ENCODE results near the gene GLE1.

The GLE1 gene, protein sequence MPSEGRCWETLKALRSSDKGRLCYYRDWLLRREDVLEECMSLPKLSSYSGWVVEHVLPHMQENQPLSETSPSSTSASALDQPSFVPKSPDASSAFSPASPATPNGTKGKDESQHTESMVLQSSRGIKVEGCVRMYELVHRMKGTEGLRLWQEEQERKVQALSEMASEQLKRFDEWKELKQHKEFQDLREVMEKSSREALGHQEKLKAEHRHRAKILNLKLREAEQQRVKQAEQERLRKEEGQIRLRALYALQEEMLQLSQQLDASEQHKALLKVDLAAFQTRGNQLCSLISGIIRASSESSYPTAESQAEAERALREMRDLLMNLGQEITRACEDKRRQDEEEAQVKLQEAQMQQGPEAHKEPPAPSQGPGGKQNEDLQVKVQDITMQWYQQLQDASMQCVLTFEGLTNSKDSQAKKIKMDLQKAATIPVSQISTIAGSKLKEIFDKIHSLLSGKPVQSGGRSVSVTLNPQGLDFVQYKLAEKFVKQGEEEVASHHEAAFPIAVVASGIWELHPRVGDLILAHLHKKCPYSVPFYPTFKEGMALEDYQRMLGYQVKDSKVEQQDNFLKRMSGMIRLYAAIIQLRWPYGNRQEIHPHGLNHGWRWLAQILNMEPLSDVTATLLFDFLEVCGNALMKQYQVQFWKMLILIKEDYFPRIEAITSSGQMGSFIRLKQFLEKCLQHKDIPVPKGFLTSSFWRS

DNA sequence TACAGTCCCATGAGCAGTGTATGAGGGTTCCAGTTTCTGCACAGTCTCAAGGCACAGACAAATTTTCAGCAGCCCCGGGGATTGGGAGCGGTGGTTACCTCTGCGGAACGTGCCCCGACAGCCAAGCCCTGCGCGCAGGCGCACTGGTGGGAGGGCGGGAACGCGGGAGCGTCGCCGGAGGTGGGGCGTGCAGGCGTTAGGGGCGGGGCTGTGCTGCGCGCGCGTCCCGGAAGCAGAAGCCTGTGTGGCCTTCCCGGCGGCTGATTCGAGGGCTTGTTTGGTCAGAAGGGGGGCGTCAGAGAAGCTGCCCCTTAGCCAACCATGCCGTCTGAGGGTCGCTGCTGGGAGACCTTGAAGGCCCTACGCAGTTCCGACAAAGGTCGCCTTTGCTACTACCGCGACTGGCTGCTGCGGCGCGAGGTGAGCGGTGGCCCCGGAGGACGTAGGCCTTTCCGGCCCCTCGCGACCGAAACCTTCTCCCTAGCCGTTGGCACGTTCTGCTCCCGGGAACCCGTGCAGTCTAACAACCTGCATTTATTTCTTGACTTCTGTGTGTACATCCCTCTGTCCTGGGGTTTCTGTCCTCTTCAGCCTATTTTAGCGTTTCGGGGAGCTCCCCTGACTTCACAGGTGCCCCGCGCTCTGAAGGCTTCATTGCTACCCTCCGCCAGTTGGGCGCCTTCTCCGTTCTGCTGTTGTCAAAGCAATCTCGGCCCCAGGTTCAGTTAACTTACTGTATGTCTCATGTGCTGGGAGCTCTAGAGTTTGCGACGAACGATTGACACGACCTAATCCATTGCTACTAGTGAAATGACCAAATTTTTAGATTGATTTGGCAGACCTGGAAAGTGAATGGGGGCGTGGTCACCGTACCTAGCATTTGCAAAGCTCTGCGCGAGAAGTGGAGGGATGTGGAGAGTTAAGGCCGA lies at the start of gene GLE1:
Gene GLE1, plus strand, starts transcription at position 235 of the 929 bp plus-strand sequence. Its CDS starts 87 bp downstream, at position 322.
- DNase-seq (ENCODE audit: low spot score) = peak; percentile 93

DNA sequence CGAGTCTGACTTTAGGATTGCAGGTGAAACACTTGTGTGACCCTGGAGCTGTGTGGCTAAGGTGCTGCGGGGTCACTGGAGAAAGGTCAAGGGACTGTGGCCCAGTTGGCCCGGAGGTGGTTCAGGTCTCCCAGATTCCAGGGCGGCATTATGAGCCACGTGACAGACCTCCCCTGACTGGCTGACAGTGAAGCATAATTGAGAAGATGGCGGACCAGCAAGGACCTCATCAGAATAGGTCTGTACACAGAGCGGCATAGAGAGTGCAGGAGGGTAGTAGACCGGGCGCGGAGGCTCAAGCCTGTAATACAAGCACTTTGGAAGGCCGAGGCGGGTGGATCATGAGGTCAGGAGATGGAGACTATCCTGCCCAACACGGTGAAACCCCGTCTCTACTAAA lies 49.5 kb upstream of the GLE1 start:
- DNase-seq (ENCODE audit: low spot score) = no peak

DNA sequence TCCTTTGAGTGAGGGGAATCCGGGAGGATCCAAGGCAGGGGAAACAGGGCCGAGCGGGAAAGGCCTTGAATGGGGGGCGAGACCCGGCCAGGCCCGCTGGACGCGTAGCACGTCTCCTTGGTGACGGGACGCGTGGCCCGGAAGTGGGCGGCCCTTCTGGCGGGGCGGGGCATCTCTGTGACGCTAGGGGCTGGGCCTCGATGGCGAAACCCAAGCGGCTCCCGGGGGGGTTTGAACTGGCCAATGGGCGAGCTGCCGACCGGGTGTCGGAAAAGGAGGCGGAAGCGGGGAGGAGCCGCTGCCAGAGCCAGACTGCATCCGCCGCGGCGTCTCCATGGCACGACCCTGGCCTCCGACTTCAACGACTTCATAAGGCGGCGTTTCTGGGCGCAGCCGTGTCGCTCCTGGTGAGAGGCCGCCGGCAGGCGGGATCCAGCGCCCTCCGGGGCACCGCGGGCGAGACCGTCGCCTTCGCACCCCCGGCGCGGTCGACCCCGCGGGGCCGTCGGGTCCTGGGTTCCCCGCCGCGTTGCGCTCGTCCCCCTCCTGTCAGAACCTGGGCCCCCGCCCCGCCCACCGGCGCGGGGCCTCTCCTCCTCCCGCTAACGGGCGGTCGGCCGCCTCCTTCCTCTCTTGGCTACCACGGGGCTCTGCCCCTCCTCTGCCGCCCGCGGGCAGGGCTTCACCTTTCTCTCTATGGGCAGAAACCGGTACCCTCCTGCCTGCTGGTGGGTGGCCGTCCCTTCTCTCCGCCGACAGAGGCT lies 48.5 kb upstream of the GLE1 start, which contains the start of gene ODF2:
Gene ODF2, plus strand, starts transcription at position 158 of the 764 bp plus-strand sequence. Its CDS starts 86 bp downstream, at position 244.
- peak; percentile 95 for DNase-seq (ENCODE audit: low spot score)

DNA sequence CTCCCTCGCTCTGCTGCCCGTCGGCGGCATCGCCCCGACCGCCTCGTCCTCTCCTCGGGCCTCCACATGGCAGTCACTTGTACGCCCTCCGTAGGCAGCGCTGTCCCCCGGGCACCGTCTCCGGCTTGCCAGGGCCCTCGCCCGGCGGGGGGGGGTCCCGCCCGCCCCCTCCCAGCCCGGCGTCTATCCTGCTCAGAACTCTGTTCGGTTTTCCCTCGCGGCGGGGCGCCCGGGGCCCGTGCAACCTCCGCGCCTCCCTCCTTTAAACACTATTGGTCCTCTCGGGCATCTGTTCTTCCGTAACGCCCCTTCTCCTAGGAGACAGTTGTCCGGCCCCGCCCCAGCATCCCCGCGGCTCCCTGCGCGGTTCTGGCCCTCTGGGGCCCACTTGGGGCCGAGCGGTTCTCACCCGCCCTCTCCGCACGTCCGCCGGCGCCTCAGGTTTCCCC lies 47.9 kb upstream of the GLE1 start:
- peak; percentile 59 for DNase-seq (ENCODE audit: low spot score)

DNA sequence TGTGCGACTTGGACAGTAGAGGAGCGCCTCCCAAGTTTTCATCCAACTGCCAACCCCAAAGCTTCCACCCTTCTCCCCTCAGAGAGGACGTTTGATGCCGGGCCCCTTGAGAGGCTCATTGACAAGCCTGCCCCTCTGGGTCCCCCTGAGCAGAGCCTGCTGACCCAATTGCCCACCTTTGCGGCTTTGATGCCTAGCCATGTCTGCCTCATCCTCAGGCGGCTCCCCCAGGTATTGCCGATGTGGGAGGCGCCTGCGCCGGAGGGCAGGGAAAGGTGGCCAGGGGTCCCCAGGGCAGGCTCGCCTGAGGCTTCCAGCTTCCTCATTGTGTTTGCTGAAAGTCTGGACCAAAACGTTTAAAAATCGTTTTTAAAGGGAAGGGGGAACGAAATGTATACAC lies 47.3 kb upstream of the GLE1 start:
- DNase-seq (ENCODE audit: low spot score) = no peak

DNA sequence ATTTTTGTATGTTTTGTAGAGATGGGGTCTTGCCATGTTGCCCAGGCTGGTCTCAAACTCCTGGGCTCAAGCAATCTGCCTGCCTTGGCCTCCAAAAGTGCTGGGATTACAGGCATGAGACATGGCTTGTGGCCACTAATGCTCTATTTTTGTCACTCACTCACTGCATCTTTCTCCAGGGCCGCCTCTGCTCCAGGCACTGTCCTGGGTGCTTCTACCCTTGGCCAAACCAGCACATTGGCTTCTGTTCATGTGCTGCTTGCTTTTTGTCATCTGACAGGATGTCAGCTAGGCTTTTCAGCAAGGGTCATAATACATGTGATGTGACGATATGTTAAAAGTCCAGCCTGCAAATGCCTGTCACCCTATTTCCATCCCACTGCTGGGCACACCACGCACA lies 45.5 kb upstream of the GLE1 start:
- DNase-seq (ENCODE audit: low spot score) = no peak

DNA sequence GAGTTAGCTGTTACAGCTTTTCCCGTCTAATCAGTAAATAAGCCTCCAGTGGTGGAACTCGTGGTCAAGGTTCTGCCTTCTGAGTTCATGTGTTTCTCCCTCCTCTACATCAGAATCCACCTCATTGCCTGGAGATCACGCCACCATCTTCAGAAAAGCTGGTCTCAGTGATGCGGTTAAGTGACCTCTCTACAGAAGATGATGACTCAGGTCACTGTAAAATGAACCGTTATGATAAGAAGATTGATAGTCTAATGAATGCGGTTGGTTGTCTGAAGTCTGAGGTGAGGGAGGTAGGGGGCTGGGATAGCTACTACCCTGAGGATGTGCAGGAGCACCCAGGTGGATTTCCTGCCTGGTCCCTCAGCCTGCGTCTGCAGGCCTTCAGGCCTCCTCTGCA lies 35.4 kb upstream of the GLE1 start:
- DNase-seq (ENCODE audit: low spot score) = no peak

DNA sequence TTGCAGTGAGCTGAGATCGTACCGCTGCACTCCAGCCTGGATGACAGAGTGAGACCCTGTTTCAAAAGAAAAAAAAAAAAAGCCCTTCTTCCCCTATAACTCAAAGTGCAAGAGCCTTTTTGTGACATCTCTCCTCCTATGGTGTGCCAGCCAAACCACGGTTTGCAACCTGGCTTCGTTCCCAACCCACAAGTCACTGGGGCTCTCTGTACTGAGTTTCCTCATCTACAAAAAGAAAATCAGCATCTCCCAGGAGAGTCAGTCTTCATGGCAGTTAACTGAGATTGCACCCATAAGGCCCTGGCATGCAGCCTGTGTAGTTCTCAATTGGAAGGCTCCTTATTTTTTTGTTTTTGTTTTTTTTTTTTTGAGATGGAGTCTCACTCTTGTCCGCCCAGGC lies 34.0 kb upstream of the GLE1 start:
- no peak for DNase-seq (ENCODE audit: low spot score)

DNA sequence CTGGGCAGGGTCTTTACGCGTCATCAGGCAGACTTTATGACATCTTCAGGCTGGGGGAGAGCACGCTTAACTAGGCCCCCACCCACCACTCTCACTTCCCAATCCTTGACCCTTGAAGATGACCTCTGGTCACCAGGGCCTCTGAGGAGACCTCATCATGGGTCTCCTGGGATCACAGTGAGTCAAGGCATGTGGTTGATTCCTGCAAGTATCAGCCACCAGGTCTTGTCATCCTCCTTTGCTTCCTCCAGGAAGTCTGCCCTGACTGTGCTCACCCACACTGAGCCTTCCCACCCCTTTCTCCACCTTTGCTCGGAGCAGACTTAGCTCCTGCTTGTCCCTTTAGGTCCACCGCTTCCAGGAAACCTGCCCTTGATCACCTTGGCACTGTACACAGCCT lies 31.4 kb upstream of the GLE1 start:
- no peak for DNase-seq (ENCODE audit: low spot score)

DNA sequence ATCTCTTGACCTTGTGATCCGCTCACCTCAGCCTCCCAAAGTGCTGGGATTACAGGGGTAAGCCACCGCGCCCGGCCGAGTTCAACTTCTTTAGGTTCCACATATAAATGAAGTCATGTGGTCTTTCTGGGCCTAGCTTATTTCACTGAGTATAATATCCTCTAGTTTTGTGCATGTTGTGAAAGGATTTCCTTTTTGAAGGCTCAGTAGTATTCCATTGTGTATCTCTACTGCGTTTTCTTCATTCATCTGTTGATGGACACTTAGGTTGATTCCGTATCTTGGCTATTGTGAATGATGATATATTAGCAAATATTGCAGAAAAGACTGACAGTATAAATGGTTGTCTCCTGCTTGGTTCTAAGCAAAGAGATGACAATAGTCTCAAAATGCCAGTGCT lies 28.7 kb upstream of the GLE1 start:
- DNase-seq (ENCODE audit: low spot score) = no peak

DNA sequence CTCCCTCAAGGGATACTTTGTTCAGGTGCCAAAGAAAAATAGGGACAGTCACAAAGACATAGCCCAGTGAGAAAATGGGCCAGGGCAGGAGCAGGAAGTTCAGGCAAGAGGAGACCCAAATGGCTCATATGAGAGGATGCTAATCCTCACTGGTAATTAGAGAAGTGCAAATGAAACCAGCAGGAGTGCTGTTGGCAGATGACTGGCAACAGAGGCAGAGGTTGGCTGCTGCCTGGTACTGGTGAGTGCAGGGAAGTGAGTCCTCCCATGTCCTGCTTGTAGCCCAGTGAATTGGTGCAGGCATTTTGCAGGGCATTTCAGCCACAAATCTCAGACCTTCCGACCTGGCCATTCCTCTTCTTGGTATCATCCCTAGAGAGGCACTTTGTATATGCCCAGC lies 25.3 kb upstream of the GLE1 start:
- no peak for DNase-seq (ENCODE audit: low spot score)

DNA sequence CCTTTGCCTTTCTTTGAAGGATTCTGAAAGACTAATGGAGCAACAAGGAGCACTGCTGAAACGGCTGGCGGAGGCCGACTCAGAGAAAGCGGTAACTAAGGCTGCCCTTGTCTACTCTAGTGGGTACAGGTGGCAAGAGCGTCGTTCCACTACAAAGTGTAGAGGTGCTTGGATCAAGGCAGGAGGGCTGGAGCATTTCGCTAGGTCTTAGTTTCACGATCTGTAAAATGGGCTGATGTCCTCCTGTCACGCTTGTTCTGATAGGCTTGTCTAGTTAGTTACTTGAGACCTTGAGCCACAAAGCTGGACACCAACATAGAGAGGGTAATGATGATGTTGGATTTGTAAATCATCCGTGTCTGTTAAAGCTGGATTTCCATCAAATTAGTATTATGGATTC lies 23.0 kb upstream of the GLE1 start:
- DNase-seq (ENCODE audit: low spot score) = no peak

DNA sequence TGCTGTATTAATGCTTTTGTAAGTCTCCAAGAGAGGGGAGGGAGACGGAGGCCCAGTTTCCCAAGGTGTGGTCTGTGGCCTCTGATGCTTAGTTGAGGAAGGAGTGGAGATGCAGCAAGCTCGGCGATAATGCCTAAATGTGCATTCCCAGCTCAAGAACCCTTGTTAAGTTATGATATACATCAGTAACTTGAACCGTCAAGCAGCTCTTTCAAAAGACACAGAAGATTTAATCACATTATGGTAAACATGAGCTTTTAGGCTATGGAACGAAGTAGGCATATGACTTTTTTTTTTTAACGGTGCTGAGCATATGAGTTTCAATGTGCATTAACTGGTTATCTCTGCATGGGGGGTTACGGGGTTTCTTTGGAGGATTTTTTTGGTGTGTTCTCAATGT lies 22.3 kb upstream of the GLE1 start:
- no peak for DNase-seq (ENCODE audit: low spot score)

DNA sequence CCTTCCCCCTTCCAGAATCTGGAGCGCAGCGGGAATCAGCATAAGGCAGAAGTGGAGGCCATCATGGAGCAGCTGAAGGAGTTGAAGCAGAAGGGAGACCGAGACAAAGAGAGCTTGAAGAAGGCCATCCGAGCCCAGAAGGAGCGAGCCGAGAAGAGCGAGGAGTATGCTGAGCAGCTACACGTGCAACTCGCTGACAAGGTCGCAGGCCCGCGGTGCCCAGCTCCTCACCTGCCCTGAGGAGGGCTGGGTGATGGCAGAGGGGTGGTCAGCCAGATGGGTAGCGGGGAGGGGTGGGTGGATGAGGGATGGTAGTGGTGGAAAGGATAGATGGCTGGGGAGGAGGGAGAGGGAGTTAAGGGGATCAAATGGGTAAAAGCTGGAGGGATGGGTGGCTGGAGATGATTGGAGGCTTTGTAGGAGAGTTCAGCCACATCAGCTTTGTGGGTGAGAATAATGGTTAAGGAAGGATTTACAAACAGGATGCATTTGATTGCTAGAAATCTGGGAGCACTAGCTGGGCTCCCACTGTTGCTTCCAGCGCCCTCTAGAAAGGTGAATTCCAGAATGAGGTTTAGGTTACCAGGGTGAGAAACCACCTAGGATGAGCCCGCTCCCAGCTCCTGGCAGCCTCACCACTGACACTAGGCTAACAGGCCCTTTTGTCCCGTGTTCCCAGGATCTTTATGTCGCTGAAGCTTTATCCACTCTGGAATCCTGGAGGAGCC lies 19.7 kb upstream of the GLE1 start:
- DNase-seq (ENCODE audit: low spot score) = no peak

DNA sequence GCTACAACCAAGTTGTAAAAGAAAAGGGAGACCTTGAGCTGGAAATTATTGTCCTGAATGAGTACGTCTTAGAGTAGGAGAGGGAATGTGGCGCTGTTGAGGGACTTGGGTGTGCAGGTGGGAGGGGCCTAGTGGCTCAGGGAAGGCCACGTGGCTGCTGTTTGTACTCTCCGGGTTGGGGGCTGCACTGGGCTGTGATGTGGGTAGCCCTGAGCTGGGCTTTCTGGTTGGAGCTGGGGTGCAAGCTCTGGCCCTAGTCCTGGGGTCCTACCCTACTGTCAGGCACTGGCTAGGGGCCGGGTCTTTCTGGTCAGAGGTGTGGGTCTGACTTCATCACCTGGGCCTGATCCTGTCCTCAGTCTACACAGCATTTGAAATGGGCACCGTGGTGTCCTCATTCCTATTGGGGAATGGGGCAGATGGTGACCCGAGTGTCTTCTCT lies 19.1 kb upstream of the GLE1 start:
- DNase-seq (ENCODE audit: low spot score) = no peak

DNA sequence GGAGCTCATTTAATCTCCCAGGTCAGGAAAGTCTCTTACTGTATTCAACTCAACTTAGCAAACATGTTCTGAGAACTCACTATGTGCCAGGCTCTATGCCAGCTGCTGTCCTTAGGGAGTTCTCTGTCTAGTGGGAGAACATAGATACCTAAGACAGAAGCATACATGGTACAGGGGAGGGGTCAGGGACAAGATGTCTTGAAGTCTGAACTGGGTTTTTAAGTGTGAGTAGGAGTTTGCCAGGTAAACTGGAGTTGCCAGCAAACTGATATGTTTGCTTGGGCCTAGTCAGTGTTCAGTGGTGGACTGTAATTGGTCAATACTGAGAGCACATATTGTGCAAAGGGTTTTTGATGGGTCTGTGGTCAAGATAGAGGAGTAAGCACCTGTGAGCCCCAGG lies 18.3 kb upstream of the GLE1 start:
- no peak for DNase-seq (ENCODE audit: low spot score)

DNA sequence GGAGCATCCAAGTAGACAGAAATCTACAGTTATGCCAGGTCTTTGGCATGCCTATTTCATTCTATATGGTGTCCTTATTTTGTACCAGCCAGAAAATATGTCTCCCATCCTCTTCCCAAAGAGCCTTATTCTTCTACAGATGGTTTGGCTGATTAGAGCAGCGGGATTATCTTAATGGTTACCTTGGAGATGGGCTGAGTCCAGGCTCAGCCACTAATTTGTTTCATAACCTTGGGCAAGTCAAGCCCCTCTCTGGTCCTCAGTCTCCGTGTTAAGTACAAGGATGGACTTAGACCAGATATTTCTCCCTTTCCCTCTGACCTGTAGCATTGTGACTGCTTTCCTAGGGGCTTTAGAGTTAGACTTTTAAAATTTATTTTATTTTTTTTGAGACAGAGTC lies 11.1 kb upstream of the GLE1 start:
- DNase-seq (ENCODE audit: low spot score) = no peak

DNA sequence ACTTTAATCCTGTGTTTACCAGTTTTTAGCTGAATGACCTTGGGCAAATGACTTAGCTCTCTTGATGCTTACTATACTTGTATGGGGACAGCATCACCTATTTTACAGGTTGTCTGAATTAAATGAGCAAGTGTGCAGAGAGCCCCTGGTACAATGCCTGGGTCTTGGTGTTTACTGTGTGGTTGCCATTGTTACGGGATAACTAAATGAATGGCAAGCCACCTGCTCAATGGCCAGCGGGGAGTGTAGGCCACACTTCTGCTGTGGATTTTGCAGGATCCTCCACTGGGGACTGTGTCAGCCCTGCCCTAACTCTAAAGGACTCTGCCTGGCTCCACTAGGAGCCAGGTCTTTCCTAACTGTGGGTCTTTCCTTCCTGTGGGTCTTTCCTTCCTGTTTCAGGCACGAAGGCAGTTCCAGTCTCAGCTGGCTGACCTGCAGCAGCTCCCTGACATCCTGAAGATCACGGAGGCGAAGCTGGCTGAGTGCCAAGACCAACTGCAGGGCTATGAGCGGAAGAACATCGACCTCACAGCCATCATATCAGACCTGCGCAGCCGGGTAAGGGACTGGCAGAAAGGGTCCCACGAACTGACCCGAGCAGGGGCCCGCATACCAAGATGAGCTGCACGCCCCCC lies 10.3 kb upstream of the GLE1 start:
- DNase-seq (ENCODE audit: low spot score) = no peak

DNA sequence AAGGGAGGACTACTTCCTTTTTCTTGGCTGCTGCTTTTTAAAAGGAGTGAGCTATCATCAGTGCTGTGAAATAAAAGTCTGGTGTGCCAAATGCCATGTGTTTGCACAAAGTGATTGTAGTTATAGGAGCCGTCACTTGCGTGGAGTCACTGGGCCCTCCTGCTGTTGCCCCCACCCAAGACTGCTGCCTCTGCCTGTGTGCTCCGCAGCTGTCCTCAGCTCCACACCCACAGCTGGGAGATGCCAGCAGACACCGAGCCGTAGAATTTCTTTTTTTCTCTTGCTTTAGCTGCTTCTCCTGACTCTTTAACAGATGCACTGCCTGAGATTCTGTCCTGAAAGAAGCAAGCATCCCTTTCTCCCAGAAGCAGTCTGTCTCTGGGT lies 9.8 kb upstream of the GLE1 start:
- DNase-seq (ENCODE audit: low spot score) = no peak

DNA sequence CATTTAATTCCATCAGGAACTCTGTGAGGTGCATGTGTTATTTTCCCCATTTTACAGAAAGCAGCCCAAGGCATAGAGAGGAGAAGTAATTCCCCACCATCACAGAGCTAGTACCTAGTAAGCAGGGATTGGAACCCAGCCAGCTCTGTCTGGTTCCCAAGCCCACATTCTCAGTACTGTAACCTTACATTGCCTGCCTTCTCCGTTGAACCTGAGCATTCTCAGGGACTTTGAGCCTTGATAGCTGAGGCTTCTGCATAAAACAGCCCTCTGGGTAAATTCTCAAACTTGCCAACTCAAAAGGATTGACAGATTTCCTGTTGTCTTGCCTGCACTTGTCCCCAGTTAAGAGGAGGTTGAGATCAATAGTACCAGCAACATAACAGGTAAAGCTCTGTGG lies 9.2 kb upstream of the GLE1 start:
- no peak for DNase-seq (ENCODE audit: low spot score)

Data from LoVo (cell line).